Astrocyte of the spinal cord (primary cell): ENCODE measurements around the gene VAT1L.

Experiments used
- DNase-seq: peaks from one replicate; pipeline ENCODE4 v3.0.0; 2011; ENCODE audit warnings: low read depth, low spot score
- H3K4me3 ChIP-seq: 2 replicates; pipeline ENCODE4 v1.5.1; 2011; ENCODE audit warnings: low read depth, mild to moderate bottlenecking, low read length, moderate library complexity
- CTCF ChIP-seq: IDR thresholded peaks from 2 replicates; pipeline ENCODE4 v1.5.1; 2012; ENCODE audit warnings: low read depth, mild to moderate bottlenecking, low read length, inconsistent platforms
- in situ Hi-C: cut with HindIII; loops from 2 replicates; pipeline ENCODE4 v1.10.0; 2017; ENCODE audit warnings: low sequenced_read_pairs

Gene VAT1L

GRCh38 chr16:77918809-77919707 lies 130.7 kb downstream of the VAT1L start:
- no peak for TF ChIP-seq CTCF
- in situ Hi-C loops, result no loop called here
- DNase-seq, result peak; percentile 48
- H3K4me3 ChIP-seq, result no peak overlapping the region

GRCh38 chr16:77919761-77920415 lies 131.5 kb downstream of the VAT1L start:
- no peak for DNase-seq
- TF ChIP-seq CTCF, result no peak
- H3K4me3 ChIP-seq, result no peak overlapping the region
- in situ Hi-C loops, result no loop called here

- no peak overlapping the region for H3K4me3 ChIP-seq
- in situ Hi-C loops, result no loop called here
- no peak for TF ChIP-seq CTCF
- no peak for DNase-seq
Observed at GRCh38 chr16:77920984-77921383, 132.6 kb downstream of the VAT1L start.

- in situ Hi-C loops, result no loop called here
- no peak overlapping the region for H3K4me3 ChIP-seq
- no peak for TF ChIP-seq CTCF
- DNase-seq, result no peak
Observed at GRCh38 chr16:77922228-77922754, 133.9 kb downstream of the VAT1L start.

- in situ Hi-C loops, result no loop called here
- TF ChIP-seq CTCF, result no peak
- no peak for DNase-seq
- no peak overlapping the region for H3K4me3 ChIP-seq
Observed at GRCh38 chr16:77925531-77925930, 137.2 kb downstream of the VAT1L start.

GRCh38 chr16:77928096-77928495 lies 139.7 kb downstream of the VAT1L start:
- in situ Hi-C loops, result no loop called here
- no peak for TF ChIP-seq CTCF
- no peak overlapping the region for H3K4me3 ChIP-seq
- no peak for DNase-seq
